ENCODE results near the gene JADE2.

JADE2 gene

DNA sequence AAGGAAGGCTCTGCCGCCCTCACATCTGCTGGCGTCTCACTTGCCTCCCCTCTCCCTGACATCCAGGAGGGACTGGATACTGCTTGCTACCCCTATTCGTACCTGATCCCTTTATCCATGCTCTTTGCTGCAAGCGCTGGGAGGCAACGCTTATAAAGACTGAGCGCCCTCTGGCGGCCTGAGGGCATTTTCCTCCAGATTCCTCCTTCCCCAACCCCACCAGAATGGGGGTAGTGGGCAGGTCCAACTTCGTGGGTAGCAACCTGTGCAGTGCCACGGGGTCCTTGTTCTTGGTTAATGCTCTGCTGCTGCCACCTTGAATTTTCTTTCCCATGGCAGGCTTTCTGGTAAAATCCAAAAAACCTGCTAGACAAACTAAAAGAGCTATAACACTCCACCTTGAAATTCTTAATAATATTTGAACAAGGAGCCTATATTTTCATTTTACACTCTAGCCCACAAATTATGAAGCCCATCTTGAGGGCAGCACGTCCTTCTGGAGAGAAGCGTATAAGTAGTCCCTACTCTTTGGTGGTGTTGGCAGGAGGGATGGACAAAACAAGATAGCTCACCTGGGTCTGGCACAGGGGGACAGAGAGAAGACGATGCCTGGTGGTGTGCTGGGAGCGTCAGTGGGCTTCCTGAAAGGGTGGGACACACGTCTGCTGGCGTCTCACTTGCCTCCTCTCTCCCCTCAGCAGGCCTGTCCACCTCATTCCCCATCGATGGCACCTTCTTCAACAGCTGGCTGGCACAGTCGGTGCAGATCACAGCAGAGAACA is 52.5 kb downstream of the JADE2 start:
- POLR2A ChIA-PET, result interaction anchor here (1.2 kb wide), 1 partner anchor 166 kb away, joined by 4 read pairs; the partner anchor contains the start of gene CDKN2AIPNL
- Histone ChIP-seq H3K36me3 (ENCODE audit: control insufficient read depth in 2 of 2, insufficient read depth in 1 of 2, low read length in 2 of 2) (peaks cover 3 to 17% of the 10 kb centered on the region in 2 experiments; a peak in 2 of 3 replicates), H3K27ac (ENCODE audit: extremely low read depth, low read depth, low read length) (no peak overlapping the region), H3K4me3 (ENCODE audit: low read depth, low read length) (no peak overlapping the region), H3K4me1 (ENCODE audit: control insufficient read depth, insufficient read depth, low read length) (no peaks in the 10 kb centered on the region), H3K9me3 (ENCODE audit: control insufficient read depth, insufficient read depth, low read depth, low read length) (no peaks in the 10 kb centered on the region)
- TF ChIP-seq ZNF366 (tag by site-specific recombination; conservative IDR thresholded peaks at IDR 0.05) (peak; percentile 93), KLF8 (tag by site-specific recombination; IDR thresholded peaks at IDR 0.05) (0 out of 2 replicates have a peak, but pooled peaks have one; percentile 19), ZBTB48 (tag by site-specific recombination; IDR thresholded peaks at IDR 0.05) (peak; percentile 88), SP7 (tag by site-specific recombination; IDR thresholded peaks at IDR 0.05) (0 out of 2 replicates have a peak, but pooled peaks have one; percentile 10), ZFHX2 (tag by site-specific recombination; conservative IDR thresholded peaks at IDR 0.05) (no peak), ZNF416 (tag by site-specific recombination; IDR thresholded peaks at IDR 0.05) (no peak), ZBTB17 (tag by site-specific recombination; IDR thresholded peaks at IDR 0.05) (peak; percentile 72; the same call in 1 of the 2 replicates), TRIM28 (IDR thresholded peaks at IDR 0.05; ENCODE audit: borderline replicate concordance, low read length) (no peak), ZEB2 (tag by site-specific recombination; IDR thresholded peaks at IDR 0.05) (peak; percentile 18; the same call in 1 of the 2 replicates), ZNF654 (tag by site-specific recombination; IDR thresholded peaks at IDR 0.05; ENCODE audit: low read depth) (peak; percentile 83), PATZ1 (tag by site-specific recombination; IDR thresholded peaks at IDR 0.05) (peak; percentile 52)
- TF ChIP-seq, protein P1, sequence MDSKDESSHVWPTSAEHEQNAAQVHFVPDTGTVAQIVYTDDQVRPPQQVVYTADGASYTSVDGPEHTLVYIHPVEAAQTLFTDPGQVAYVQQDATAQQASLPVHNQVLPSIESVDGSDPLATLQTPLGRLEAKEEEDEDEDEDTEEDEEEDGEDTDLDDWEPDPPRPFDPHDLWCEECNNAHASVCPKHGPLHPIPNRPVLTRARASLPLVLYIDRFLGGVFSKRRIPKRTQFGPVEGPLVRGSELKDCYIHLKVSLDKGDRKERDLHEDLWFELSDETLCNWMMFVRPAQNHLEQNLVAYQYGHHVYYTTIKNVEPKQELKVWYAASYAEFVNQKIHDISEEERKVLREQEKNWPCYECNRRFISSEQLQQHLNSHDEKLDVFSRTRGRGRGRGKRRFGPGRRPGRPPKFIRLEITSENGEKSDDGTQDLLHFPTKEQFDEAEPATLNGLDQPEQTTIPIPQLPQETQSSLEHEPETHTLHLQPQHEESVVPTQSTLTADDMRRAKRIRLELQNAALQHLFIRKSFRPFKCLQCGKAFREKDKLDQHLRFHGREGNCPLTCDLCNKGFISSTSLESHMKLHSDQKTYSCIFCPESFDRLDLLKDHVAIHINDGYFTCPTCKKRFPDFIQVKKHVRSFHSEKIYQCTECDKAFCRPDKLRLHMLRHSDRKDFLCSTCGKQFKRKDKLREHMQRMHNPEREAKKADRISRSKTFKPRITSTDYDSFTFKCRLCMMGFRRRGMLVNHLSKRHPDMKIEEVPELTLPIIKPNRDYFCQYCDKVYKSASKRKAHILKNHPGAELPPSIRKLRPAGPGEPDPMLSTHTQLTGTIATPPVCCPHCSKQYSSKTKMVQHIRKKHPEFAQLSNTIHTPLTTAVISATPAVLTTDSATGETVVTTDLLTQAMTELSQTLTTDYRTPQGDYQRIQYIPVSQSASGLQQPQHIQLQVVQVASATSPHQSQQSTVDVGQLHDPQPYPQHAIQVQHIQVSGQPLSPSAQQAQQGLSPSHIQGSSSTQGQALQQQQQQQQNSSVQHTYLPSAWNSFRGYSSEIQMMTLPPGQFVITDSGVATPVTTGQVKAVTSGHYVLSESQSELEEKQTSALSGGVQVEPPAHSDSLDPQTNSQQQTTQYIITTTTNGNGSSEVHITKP (tag by site-specific recombination; IDR thresholded peaks at IDR 0.05), result peak; percentile 88
- TF ChIP-seq, protein P2, sequence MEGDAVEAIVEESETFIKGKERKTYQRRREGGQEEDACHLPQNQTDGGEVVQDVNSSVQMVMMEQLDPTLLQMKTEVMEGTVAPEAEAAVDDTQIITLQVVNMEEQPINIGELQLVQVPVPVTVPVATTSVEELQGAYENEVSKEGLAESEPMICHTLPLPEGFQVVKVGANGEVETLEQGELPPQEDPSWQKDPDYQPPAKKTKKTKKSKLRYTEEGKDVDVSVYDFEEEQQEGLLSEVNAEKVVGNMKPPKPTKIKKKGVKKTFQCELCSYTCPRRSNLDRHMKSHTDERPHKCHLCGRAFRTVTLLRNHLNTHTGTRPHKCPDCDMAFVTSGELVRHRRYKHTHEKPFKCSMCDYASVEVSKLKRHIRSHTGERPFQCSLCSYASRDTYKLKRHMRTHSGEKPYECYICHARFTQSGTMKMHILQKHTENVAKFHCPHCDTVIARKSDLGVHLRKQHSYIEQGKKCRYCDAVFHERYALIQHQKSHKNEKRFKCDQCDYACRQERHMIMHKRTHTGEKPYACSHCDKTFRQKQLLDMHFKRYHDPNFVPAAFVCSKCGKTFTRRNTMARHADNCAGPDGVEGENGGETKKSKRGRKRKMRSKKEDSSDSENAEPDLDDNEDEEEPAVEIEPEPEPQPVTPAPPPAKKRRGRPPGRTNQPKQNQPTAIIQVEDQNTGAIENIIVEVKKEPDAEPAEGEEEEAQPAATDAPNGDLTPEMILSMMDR (tag by site-specific recombination; IDR thresholded peaks at IDR 0.05), result peak; percentile 76
- TF ChIP-seq, protein P3, sequence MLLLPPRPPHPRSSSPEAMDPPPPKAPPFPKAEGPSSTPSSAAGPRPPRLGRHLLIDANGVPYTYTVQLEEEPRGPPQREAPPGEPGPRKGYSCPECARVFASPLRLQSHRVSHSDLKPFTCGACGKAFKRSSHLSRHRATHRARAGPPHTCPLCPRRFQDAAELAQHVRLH (tag by site-specific recombination; IDR thresholded peaks at IDR 0.05), result no peak
- CTCF ChIA-PET, result interaction anchor here (0.5 to 6.2 kb wide), 37 partner anchors 9 to 287 kb away, joined by 3 to 50 read pairs (median 4); partner anchors contain the start of genes CDKN2AIPNL and UBE2B

GRCh38 chr5:134578578-134579283 is 53.3 kb downstream of the JADE2 start:
- H3K4me3 ChIP-seq (ENCODE audit: low read depth, low read length), result no peak overlapping the region
- CTCF ChIA-PET, result interaction anchor here (0.5 to 6.2 kb wide), 37 partner anchors 9 to 289 kb away, joined by 3 to 50 read pairs (median 4); partner anchors contain the start of genes CDKN2AIPNL and UBE2B
- H3K36me3 ChIP-seq (ENCODE audit: control insufficient read depth in 2 of 2, insufficient read depth in 1 of 2, low read length in 2 of 2), result peaks cover 3 to 16% of the 10 kb centered on the region in 2 experiments; a peak in 2 of 3 replicates
- TF ChIP-seq, protein P4, sequence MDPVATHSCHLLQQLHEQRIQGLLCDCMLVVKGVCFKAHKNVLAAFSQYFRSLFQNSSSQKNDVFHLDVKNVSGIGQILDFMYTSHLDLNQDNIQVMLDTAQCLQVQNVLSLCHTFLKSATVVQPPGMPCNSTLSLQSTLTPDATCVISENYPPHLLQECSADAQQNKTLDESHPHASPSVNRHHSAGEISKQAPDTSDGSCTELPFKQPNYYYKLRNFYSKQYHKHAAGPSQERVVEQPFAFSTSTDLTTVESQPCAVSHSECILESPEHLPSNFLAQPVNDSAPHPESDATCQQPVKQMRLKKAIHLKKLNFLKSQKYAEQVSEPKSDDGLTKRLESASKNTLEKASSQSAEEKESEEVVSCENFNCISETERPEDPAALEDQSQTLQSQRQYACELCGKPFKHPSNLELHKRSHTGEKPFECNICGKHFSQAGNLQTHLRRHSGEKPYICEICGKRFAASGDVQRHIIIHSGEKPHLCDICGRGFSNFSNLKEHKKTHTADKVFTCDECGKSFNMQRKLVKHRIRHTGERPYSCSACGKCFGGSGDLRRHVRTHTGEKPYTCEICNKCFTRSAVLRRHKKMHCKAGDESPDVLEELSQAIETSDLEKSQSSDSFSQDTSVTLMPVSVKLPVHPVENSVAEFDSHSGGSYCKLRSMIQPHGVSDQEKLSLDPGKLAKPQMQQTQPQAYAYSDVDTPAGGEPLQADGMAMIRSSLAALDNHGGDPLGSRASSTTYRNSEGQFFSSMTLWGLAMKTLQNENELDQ (tag by site-specific recombination; IDR thresholded peaks at IDR 0.05; ENCODE audit: low read depth), result no peak
- no peak for TF ChIP-seq ZNF433 (tag by site-specific recombination; IDR thresholded peaks at IDR 0.05; ENCODE audit: low read depth)
- TF ChIP-seq ZNF18 (tag by site-specific recombination; IDR thresholded peaks at IDR 0.05), result no peak
- no peak for TF ChIP-seq IKZF3 (tag by site-specific recombination; IDR thresholded peaks at IDR 0.05)
- no peak for TF ChIP-seq ZNF624 (tag by site-specific recombination; IDR thresholded peaks at IDR 0.05)
- no peak for TF ChIP-seq ZNF394 (tag by site-specific recombination; IDR thresholded peaks at IDR 0.05; ENCODE audit: borderline replicate concordance)

More at GRCh38 chr5:134578578-134579283, 53.3 kb downstream of the JADE2 start:
- H3K4me1 ChIP-seq (ENCODE audit: control insufficient read depth, insufficient read depth, low read length), result no peaks in the 10 kb centered on the region
- no peaks in the 10 kb centered on the region for H3K9me3 ChIP-seq (ENCODE audit: control insufficient read depth, insufficient read depth, low read depth, low read length)
- POLR2A ChIA-PET, result interaction anchor here (1.2 kb wide), 1 partner anchor 167 kb away, joined by 4 read pairs; the partner anchor contains the start of gene CDKN2AIPNL
- no peak overlapping the region for H3K27ac ChIP-seq (ENCODE audit: extremely low read depth, low read depth, low read length)
